OCI-LY1 (cell line): ENCODE measurements around the gene BOK.

Experiments
- H2AFZ ChIP-seq: fragments of 200-600 bp; sonication (generic), shearing (Covaris generic); 2 replicates; pipeline ENCODE4 v1.6.0; 2014; ENCODE audit warnings: antibody characterized with exemption, mild to moderate bottlenecking, low read length
- H3F3A ChIP-seq: fragments of 200-600 bp; sonication (generic), shearing (Covaris generic); 2 replicates; pipeline ENCODE4 v1.6.0; 2014; ENCODE audit warnings: mild to moderate bottlenecking, antibody characterized with exemption, low read length, moderate library complexity; ENCODE audit not compliant: insufficient read depth
- H3K27ac ChIP-seq: fragments of 200-600 bp; sonication (generic); 2 replicates; pipeline ENCODE4 v1.5.1; 2014; ENCODE audit warnings: low read length, mixed run types, mild to moderate bottlenecking, low read depth; ENCODE audit not compliant: poor library complexity, severe bottlenecking
- H3K27me3 ChIP-seq: fragments of 200-600 bp; sonication (generic); 2 replicates; pipeline ENCODE4 v1.6.0; 2014; ENCODE audit warnings: antibody characterized with exemption, mild to moderate bottlenecking, low read length, moderate library complexity; ENCODE audit not compliant: insufficient read depth
- H3K36me3 ChIP-seq: fragments of 200-600 bp; sonication (generic); 2 replicates; pipeline ENCODE4 v1.6.1; 2014; ENCODE audit warnings: mild to moderate bottlenecking, antibody characterized with exemption, low read length, moderate library complexity, mixed read lengths; ENCODE audit not compliant: insufficient read depth
- H3K4me1 ChIP-seq: fragments of 200-600 bp; sonication (generic); 2 replicates; pipeline ENCODE4 v1.5.1; 2014; ENCODE audit warnings: mild to moderate bottlenecking, low read length, moderate library complexity; ENCODE audit not compliant: insufficient read depth, severe bottlenecking
- H3K4me2 ChIP-seq: fragments of 200-600 bp; sonication (generic), shearing (Covaris generic); 2 replicates; pipeline ENCODE4 v1.6.1; 2014; ENCODE audit warnings: low read length
- H3K4me3 ChIP-seq: fragments of 200-600 bp; sonication (generic); 2 replicates; pipeline ENCODE4 v1.5.1; 2014; ENCODE audit warnings: low read length, low read depth, mild to moderate bottlenecking, mixed read lengths; ENCODE audit not compliant: poor library complexity, severe bottlenecking
- H3K79me2 ChIP-seq: fragments of 200-600 bp; shearing (Covaris generic); 2 replicates; pipeline ENCODE4 v1.6.1; 2016; ENCODE audit warnings: mixed run types, low read length, mixed read lengths; ENCODE audit not compliant: insufficient read depth
- H3K9ac ChIP-seq: fragments of 200-600 bp; sonication (generic), shearing (Covaris generic); 2 replicates; pipeline ENCODE4 v1.6.1; 2014; ENCODE audit warnings: mild to moderate bottlenecking, low read length, mixed read lengths
- H3K9me2 ChIP-seq: fragments of 200-600 bp; sonication (generic), shearing (Covaris generic); 2 replicates; pipeline ENCODE4 v1.6.1; 2014; ENCODE audit warnings: low read depth, mild to moderate bottlenecking, low read length, mixed read lengths
- H3K9me3 ChIP-seq: fragments of 200-600 bp; shearing (Covaris generic); 2 replicates; pipeline ENCODE4 v1.6.1; 2014; ENCODE audit warnings: low read length, mixed read lengths
- H4K20me1 ChIP-seq: fragments of 200-600 bp; sonication (generic), shearing (Covaris generic); 2 replicates; pipeline ENCODE4 v1.6.0; 2016; ENCODE audit warnings: mild to moderate bottlenecking, low read length; ENCODE audit not compliant: insufficient read depth
- CTCF ChIP-seq: fragments of 200-600 bp; sonication (generic), shearing (Covaris generic); IDR thresholded peaks from 2 replicates; pipeline ENCODE4 v1.5.1; 2017; ENCODE audit warnings: mild to moderate bottlenecking, antibody characterized with exemption, low read length, moderate library complexity, mixed read lengths
- EZH2 ChIP-seq: fragments of 200-600 bp; sonication (generic), shearing (Covaris generic); IDR thresholded peaks from 2 replicates; pipeline ENCODE4 v1.8.0; 2017; ENCODE audit warnings: borderline replicate concordance, mixed run types, mild to moderate bottlenecking, antibody characterized with exemption, low read length, moderate library complexity, mixed read lengths

The BOK gene

GRCh38 chr2:241531161-241531722 lies 27.3 kb upstream of the BOK start:
- Histone ChIP-seq H3K79me2 (no peaks in the 10 kb centered on the region), H3K4me3 (no peak overlapping the region), H3F3A (no peaks in the 10 kb centered on the region), H3K27ac (no peak overlapping the region), H3K9ac (no peak overlapping the region), H3K36me3 (no peaks in the 10 kb centered on the region), H3K4me2 (no peak overlapping the region), H3K4me1 (no peaks in the 10 kb centered on the region), H4K20me1 (no peaks in the 10 kb centered on the region), H2AFZ (no peak overlapping the region), H3K9me3 (no peaks in the 10 kb centered on the region), H3K27me3 (peaks cover 11% of the 10 kb centered on the region; the same call in 1 of the 2 replicates), H3K9me2 (no peaks in the 10 kb centered on the region)
- TF ChIP-seq CTCF (no peak), EZH2 (no peak)

- Histone ChIP-seq H3K4me3 (no peak overlapping the region), H3K79me2 (no peaks in the 10 kb centered on the region), H3K27ac (no peak overlapping the region), H2AFZ (no peak overlapping the region), H3K9me3 (no peaks in the 10 kb centered on the region), H3K9ac (no peak overlapping the region), H3K4me2 (no peak overlapping the region), H3K4me1 (no peaks in the 10 kb centered on the region), H3K36me3 (no peaks in the 10 kb centered on the region), H4K20me1 (no peaks in the 10 kb centered on the region), H3K27me3 (peaks cover 11% of the 10 kb centered on the region; the same call in 1 of the 2 replicates), H3F3A (no peaks in the 10 kb centered on the region), H3K9me2 (no peaks in the 10 kb centered on the region)
- TF ChIP-seq CTCF (no peak), EZH2 (no peak)
Observed at GRCh38 chr2:241532168-241532567, 26.4 kb upstream of the BOK start.

GRCh38 chr2:241532733-241533601 lies 25.6 kb upstream of the BOK start:
- H3K4me3 ChIP-seq, result no peak overlapping the region

More at GRCh38 chr2:241532733-241533601, 25.6 kb upstream of the BOK start:
- H4K20me1 ChIP-seq, result no peaks in the 10 kb centered on the region
- H3K9ac ChIP-seq, result no peak overlapping the region
- peaks cover 9% of the 10 kb centered on the region; the same call in 1 of the 2 replicates for H3K27me3 ChIP-seq
- no peak overlapping the region for H3K4me2 ChIP-seq
- H3K9me3 ChIP-seq, result no peaks in the 10 kb centered on the region
- H3K36me3 ChIP-seq, result no peaks in the 10 kb centered on the region
- no peaks in the 10 kb centered on the region for H3K9me2 ChIP-seq
- TF ChIP-seq CTCF (0 out of 2 replicates have a peak, but pooled peaks have one; percentile 7), EZH2 (no peak)
- no peaks in the 10 kb centered on the region for H3F3A ChIP-seq
- no peak overlapping the region for H2AFZ ChIP-seq
- no peaks in the 10 kb centered on the region for H3K79me2 ChIP-seq
- no peak overlapping the region for H3K27ac ChIP-seq
- H3K4me1 ChIP-seq, result no peaks in the 10 kb centered on the region
